SK-N-MC (cell line): ENCODE measurements around the gene BBIP1.

Experiments used
- DNase-seq: peaks from one replicate; pipeline ENCODE4 v3.0.0-alpha.2; 2011; ENCODE audit warnings: low read depth, low spot score
- H3K27ac ChIP-seq: fragments of 200-600 bp; sonication (generic); 2 replicates; pipeline ENCODE4 v1.5.1; 2016; ENCODE audit warnings: mixed run types
- H3K36me3 ChIP-seq: fragments of 200-600 bp; sonication (generic); 2 replicates; pipeline ENCODE4 v1.6.1; 2017; ENCODE audit warnings: antibody characterized with exemption, low read length, mixed read lengths; ENCODE audit not compliant: insufficient read depth
- H3K4me3 ChIP-seq: fragments of 200-600 bp; sonication (generic); 2 replicates; pipeline ENCODE4 v1.5.1; 2016
- H3K9ac ChIP-seq: fragments of 200-600 bp; sonication (generic); 2 replicates; pipeline ENCODE4 v1.8.0; 2017; ENCODE audit warnings: mixed run types, mixed read lengths; ENCODE audit not compliant: insufficient read length
- H3K9me3 ChIP-seq: fragments of 200-600 bp; sonication (generic); 2 replicates; pipeline ENCODE4 v1.6.1; 2017; ENCODE audit warnings: low read depth, mild to moderate bottlenecking, antibody characterized with exemption, low read length, moderate library complexity, mixed read lengths
- EZH2 ChIP-seq: fragments of 200-600 bp; sonication (generic); IDR thresholded peaks from one replicate; pipeline ENCODE4 v1.6.1; 2017; ENCODE audit warnings: antibody characterized with exemption
- FOXP2 ChIP-seq: optimal IDR thresholded peaks from 2 replicates; pipeline ENCODE3; 2011; ENCODE audit warnings: mild to moderate bottlenecking, moderate library complexity; ENCODE audit not compliant: insufficient read depth; ENCODE audit errors: extremely low read length, control extremely low read depth
- POLR2AphosphoS5 ChIP-seq: IDR thresholded peaks from 2 replicates; pipeline ENCODE4 v1.6.1; 2012; ENCODE audit warnings: mild to moderate bottlenecking, low read depth, low read length, borderline replicate concordance

Gene BBIP1

DNA sequence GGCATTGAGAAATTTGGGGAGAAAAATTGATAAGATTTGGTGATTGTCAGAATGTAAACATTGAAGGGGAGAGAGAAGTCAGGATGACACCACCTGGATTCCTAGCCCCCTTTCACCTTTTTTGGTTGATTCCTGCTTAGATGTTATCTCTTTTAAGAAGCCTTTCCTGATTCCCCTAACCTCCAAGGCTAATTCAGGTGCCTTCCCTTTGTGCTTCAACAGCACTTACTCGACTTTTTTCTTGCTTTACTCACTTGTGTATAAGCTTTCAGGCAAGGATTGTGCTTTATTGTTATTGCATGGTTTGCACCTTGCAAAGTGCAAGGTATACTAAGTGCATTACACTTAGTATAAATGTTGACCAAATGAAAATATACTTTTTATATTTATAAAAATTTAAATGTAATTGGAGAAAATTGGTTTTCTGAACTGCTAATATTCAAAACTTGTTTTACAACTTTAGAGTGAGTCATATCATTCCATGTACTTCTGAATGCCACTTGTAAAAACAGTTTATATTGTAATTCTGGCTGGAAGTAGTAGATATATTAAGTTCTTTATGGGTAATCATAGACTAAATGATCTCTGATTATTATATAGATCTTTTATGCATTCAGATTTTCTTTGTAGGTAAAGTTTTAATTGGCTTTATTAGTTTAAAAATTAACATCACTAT lies 13.7 kb upstream of the BBIP1 start:
- H3K27ac ChIP-seq: no peak overlapping the region
- no peak overlapping the region for H3K9ac ChIP-seq
- H3K36me3 ChIP-seq: no peaks in the 10 kb centered on the region
- no peak for DNase-seq
- TF ChIP-seq POLR2AphosphoS5: no peak
- no peak for TF ChIP-seq EZH2
- TF ChIP-seq FOXP2: no peak
- H3K9me3 ChIP-seq: no peaks in the 10 kb centered on the region
- no peak overlapping the region for H3K4me3 ChIP-seq

DNA sequence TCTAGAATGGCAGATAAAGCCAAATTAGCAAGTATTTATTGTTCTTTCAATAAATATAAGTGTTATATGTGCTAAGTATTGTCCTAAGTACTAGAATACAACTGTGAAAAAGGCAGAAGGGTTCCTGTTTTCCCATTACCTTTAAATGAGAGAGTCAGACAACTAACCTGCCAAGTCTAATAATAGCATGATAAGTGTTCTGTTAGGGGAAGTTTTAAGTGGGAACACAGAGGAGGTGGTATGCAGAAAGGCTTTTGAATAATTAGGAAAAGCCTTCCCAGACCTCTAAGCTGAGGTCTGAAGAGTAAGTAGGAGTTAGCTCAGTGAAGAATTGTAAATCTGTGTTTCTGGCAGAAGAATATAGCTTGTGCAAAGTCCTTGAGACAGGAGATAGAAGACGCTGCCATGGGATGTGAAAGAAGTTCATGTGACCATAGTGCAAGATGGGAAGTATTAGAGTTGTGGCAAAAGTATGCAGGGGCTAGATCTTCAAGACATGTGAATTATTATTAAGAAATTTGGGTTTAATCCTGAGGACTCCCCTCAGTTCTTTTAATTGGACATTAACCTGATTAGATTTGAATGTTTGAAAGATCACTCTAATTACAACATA lies 12.9 kb upstream of the BBIP1 start:
- no peak overlapping the region for H3K9ac ChIP-seq
- TF ChIP-seq POLR2AphosphoS5 (no peak), EZH2 (no peak), FOXP2 (no peak)
- DNase-seq: no peak
- no peak overlapping the region for H3K27ac ChIP-seq
- H3K9me3 ChIP-seq: no peaks in the 10 kb centered on the region
- no peak overlapping the region for H3K4me3 ChIP-seq
- no peaks in the 10 kb centered on the region for H3K36me3 ChIP-seq

DNA sequence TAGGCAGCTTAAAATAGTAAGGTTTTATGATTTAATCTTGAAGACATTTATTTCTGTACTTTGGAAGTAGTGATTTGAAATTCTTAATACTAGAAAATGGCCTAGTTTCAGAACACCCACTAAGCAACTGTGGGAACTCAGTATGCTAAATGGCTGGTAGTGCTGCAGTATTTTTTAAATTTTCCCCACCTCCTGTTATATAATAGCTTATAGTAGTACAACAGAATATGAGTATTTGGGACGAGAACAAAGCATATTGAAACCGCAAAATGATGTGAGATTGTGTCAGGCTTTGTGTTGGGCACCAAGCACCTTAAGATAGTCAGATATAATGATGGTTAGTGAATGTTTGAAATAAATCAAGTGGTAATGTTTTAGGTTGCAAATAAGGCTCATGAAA lies 8.5 kb upstream of the BBIP1 start:
- Histone ChIP-seq H3K36me3 (no peaks in the 10 kb centered on the region), H3K27ac (no peak overlapping the region), H3K4me3 (no peak overlapping the region), H3K9ac (no peak overlapping the region), H3K9me3 (no peaks in the 10 kb centered on the region)
- TF ChIP-seq EZH2: no peak
- TF ChIP-seq POLR2AphosphoS5: no peak
- no peak for TF ChIP-seq FOXP2
- DNase-seq: no peak

GRCh38 chr10:110923856-110924493 lies 5.0 kb upstream of the BBIP1 start:
- no peaks in the 10 kb centered on the region for H3K36me3 ChIP-seq
- no peak overlapping the region; the same call in 1 of the 2 replicates for H3K27ac ChIP-seq
- no peak overlapping the region for H3K9ac ChIP-seq
- DNase-seq: no peak
- no peak overlapping the region for H3K4me3 ChIP-seq
- TF ChIP-seq FOXP2 (no peak), EZH2 (no peak), POLR2AphosphoS5 (no peak)
- H3K9me3 ChIP-seq: no peaks in the 10 kb centered on the region

GRCh38 chr10:110919971-110920881 lies 1.2 kb upstream of the BBIP1 start:
- TF ChIP-seq POLR2AphosphoS5: no peak
- no peak for TF ChIP-seq FOXP2
- H3K36me3 ChIP-seq: no peaks in the 10 kb centered on the region
- H3K27ac ChIP-seq: no peak overlapping the region
- peak overlapping the region; percentile 8 for H3K9ac ChIP-seq
- DNase-seq: no peak
- peak overlapping the region; percentile 82 for H3K4me3 ChIP-seq
- no peaks in the 10 kb centered on the region for H3K9me3 ChIP-seq

- peak within 1 kb of the TSS; percentile 96 for H3K27ac ChIP-seq
- no peaks in the 10 kb centered on the region for H3K9me3 ChIP-seq
- H3K36me3 ChIP-seq: no peaks in the 10 kb centered on the region
- peak; percentile 60; the same call in 1 of the 2 replicates for TF ChIP-seq POLR2AphosphoS5
- TF ChIP-seq FOXP2: no peak
- peak within 1 kb of the TSS; percentile 89 for H3K4me3 ChIP-seq
- peak within 1 kb of the TSS; percentile 79 for H3K9ac ChIP-seq
- no peak for DNase-seq
Measured at GRCh38 chr10:110919349-110919931, 460 bp upstream of the BBIP1 start, which contains the start of gene SHOC2. TSS of gene SHOC2 (plus strand) at chr10:110919604. CDS start at chr10:110964359, 44,755 bp downstream.

GRCh38 chr10:110918269-110918642 lies 724 bp downstream of the BBIP1 start:
- H3K4me3 ChIP-seq: peak overlapping the region; percentile 89
- no peak for DNase-seq
- peak overlapping the region; percentile 96 for H3K27ac ChIP-seq
- H3K9me3 ChIP-seq: no peaks in the 10 kb centered on the region
- H3K36me3 ChIP-seq: no peaks in the 10 kb centered on the region
- TF ChIP-seq FOXP2: no peak
- peak; percentile 45; the same call in 1 of the 2 replicates for TF ChIP-seq POLR2AphosphoS5
- H3K9ac ChIP-seq: peak overlapping the region; percentile 79
